ENCODE results near the gene TACC3.

- TF ChIP-seq, protein P1, sequence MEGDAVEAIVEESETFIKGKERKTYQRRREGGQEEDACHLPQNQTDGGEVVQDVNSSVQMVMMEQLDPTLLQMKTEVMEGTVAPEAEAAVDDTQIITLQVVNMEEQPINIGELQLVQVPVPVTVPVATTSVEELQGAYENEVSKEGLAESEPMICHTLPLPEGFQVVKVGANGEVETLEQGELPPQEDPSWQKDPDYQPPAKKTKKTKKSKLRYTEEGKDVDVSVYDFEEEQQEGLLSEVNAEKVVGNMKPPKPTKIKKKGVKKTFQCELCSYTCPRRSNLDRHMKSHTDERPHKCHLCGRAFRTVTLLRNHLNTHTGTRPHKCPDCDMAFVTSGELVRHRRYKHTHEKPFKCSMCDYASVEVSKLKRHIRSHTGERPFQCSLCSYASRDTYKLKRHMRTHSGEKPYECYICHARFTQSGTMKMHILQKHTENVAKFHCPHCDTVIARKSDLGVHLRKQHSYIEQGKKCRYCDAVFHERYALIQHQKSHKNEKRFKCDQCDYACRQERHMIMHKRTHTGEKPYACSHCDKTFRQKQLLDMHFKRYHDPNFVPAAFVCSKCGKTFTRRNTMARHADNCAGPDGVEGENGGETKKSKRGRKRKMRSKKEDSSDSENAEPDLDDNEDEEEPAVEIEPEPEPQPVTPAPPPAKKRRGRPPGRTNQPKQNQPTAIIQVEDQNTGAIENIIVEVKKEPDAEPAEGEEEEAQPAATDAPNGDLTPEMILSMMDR (IDR thresholded peaks at IDR 0.05; ENCODE audit: low read length), result no peak
- TF ChIP-seq EZH2phosphoT487 (IDR thresholded peaks at IDR 0.05; ENCODE audit: low read length), result no peak
- no peak for TF ChIP-seq EZH2 (optimal IDR thresholded peaks at IDR 0.05; ENCODE audit: low read depth, low read length)
These were observed 19.9 kb downstream of the TACC3 start for GRCh38 chr4:1741208-1741607.
